ENCODE data around the gene CARD9. TPM values are rescaled to one million over a fixed set of nuclear protein-coding genes. Genes with fewer than 3 reads are reported as not detected.

Gene CARD9
- total RNA-seq, 1 experiment from 2014 or later = 14.0 TPM

GRCh38 chr9:136341042-136341655, 32.3 kb downstream of the CARD9 start:
- H3K27me3 ChIP-seq (ENCODE audit: insufficient read depth, low read depth) = no peaks in the 10 kb centered on the region
- POLR2A ChIA-PET (ENCODE audit: unreplicated experiment) = no interaction called here
- no peaks in the 10 kb centered on the region for H3K79me2 ChIP-seq (ENCODE audit: low read depth)
- TF ChIP-seq EZH2 (IDR thresholded peaks at IDR 0.05; ENCODE audit: low read depth) (no peak), CTCF (conservative IDR thresholded peaks at IDR 0.05) (no peak)
- H3K9me2 ChIP-seq (ENCODE audit: insufficient read depth) = no peaks in the 10 kb centered on the region
- H3K4me2 ChIP-seq = no peak overlapping the region
- CTCF ChIA-PET = no interaction called here
- no peaks in the 10 kb centered on the region for H3K9me3 ChIP-seq (ENCODE audit: insufficient read depth, low read depth)
- no peaks in the 10 kb centered on the region for H3K36me3 ChIP-seq (ENCODE audit: low read depth)
- no TSS peak for BruUV-seq (replicated peaks)
- H3K27ac ChIP-seq = no peak overlapping the region
- H3F3A ChIP-seq (ENCODE audit: insufficient read depth, low read depth) = peaks cover 5% of the 10 kb centered on the region; the same call in 1 of the 2 replicates
- H3K4me1 ChIP-seq (replicated peaks; ENCODE audit: insufficient read depth) = peaks cover 3% of the 10 kb centered on the region; the same call in 1 of the 2 replicates
- no peak overlapping the region for H3K4me3 ChIP-seq
- no peak overlapping the region for H2AFZ ChIP-seq
- DNase-seq = no peak
- intact Hi-C loops (cut with micrococcal nuclease; ENCODE audit: unreplicated experiment) = loop anchor here (10.0 kb wide), 1 partner anchor 144 kb away; the partner anchor contains the start of gene SEC16A
- no peaks in the 10 kb centered on the region for H4K20me1 ChIP-seq (ENCODE audit: insufficient read depth)

DNA sequence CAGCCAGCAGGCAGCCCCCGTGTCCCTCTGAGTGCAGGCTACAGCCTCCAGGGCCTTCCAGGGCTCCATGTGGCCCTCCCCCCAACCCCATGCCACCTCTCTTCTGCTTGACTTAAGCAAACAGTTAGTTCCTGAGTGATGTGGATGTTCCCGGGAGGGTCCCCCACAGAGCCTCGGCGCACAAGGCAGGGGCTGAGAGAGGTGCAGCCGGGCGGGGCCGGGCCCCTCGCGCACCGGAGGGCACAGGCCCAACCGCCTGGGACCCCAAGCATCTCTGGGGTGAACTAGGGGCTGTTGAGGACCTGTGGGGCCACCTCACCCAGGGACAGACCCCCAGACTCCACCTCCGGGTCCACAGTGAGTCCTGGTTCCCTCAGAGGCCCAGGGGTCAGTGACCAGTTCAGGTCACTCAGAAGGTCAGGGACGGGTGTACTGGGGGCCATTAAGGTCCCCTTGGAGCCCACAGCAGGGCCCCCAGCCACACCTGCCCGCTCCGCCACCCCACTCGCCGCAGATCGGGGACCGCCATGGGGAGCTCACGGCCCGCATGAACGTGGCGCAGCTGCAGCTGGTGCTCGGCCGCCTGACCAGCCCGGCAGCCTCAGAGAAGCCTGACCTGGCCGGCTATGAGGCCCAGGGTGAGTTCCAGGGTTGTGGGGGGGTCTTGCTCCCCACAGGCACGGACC, 33.0 kb downstream of the CARD9 start:
- ChIA-PET CTCF (interaction anchor here (0.6 kb wide), 1 partner anchor 59 kb away, joined by 3 read pairs; no protein-coding TSS in a partner anchor), POLR2A (ENCODE audit: unreplicated experiment) (no interaction called here)
- H4K20me1 ChIP-seq (ENCODE audit: insufficient read depth) = no peaks in the 10 kb centered on the region
- H3K9me2 ChIP-seq (ENCODE audit: insufficient read depth) = no peaks in the 10 kb centered on the region
- no peaks in the 10 kb centered on the region for H3K27me3 ChIP-seq (ENCODE audit: insufficient read depth, low read depth)
- no peaks in the 10 kb centered on the region for H3K79me2 ChIP-seq (ENCODE audit: low read depth)
- H3K4me2 ChIP-seq = no peak overlapping the region
- no peak overlapping the region for H3K4me3 ChIP-seq
- H2AFZ ChIP-seq = no peak overlapping the region
- H3K36me3 ChIP-seq (ENCODE audit: low read depth) = no peaks in the 10 kb centered on the region
- intact Hi-C loops (cut with micrococcal nuclease; ENCODE audit: unreplicated experiment) = loop anchor here (10.0 kb wide), 1 partner anchor 144 kb away; the partner anchor contains the start of gene SEC16A
- no peaks in the 10 kb centered on the region for H3K4me1 ChIP-seq (replicated peaks; ENCODE audit: insufficient read depth)
- H3F3A ChIP-seq (ENCODE audit: insufficient read depth, low read depth) = peaks cover 5% of the 10 kb centered on the region; the same call in 1 of the 2 replicates
- TF ChIP-seq EZH2 (IDR thresholded peaks at IDR 0.05; ENCODE audit: low read depth) (no peak), CTCF (conservative IDR thresholded peaks at IDR 0.05) (no peak)
- DNase-seq = no peak
- no TSS peak for BruUV-seq (replicated peaks)
- no peaks in the 10 kb centered on the region for H3K9me3 ChIP-seq (ENCODE audit: insufficient read depth, low read depth)
- H3K27ac ChIP-seq = no peak overlapping the region

DNA sequence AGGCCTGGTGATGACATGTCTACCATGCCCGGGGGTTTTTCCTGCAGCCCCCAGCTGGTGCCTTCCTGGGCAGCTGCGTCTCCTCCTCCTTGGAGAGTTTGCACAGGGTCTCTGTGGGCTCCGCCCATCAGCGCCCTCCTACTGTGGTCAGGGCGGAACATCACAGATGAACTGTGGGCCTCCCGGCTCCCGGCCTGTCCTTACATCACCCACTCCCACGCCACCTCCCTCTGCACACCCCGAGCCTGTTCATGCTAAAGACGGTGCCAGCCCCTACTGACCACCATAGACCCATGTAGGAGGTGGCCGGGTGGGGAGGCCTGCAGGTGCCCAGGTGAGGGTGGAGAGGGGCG, 33.5 kb downstream of the CARD9 start:
- Histone ChIP-seq H3K9me3 (ENCODE audit: insufficient read depth, low read depth) (no peaks in the 10 kb centered on the region), H3K4me3 (no peak overlapping the region), H4K20me1 (ENCODE audit: insufficient read depth) (no peaks in the 10 kb centered on the region), H3K4me1 (replicated peaks; ENCODE audit: insufficient read depth) (no peaks in the 10 kb centered on the region), H3K4me2 (no peak overlapping the region), H3K9me2 (ENCODE audit: insufficient read depth) (no peaks in the 10 kb centered on the region), H3K79me2 (ENCODE audit: low read depth) (no peaks in the 10 kb centered on the region), H3K36me3 (ENCODE audit: low read depth) (no peaks in the 10 kb centered on the region), H3K27ac (no peak overlapping the region), H3K27me3 (ENCODE audit: insufficient read depth, low read depth) (no peaks in the 10 kb centered on the region), H3F3A (ENCODE audit: insufficient read depth, low read depth) (no peaks in the 10 kb centered on the region; the same call in 1 of the 2 replicates), H2AFZ (no peak overlapping the region)
- ChIA-PET POLR2A (ENCODE audit: unreplicated experiment) (no interaction called here), CTCF (interaction anchor here (1.0 kb wide), 1 partner anchor 23 kb away, joined by 7 read pairs; no protein-coding TSS in a partner anchor)
- intact Hi-C loops (cut with micrococcal nuclease; ENCODE audit: unreplicated experiment) = loop anchor here (1.0 to 10.0 kb wide), 3 partner anchors 33 to 145 kb away; partner anchors contain the start of genes CARD9, SEC16A and SNAPC4
- TF ChIP-seq CTCF (conservative IDR thresholded peaks at IDR 0.05) = no peak
- no peak for TF ChIP-seq EZH2 (IDR thresholded peaks at IDR 0.05; ENCODE audit: low read depth)
- no TSS peak for BruUV-seq (replicated peaks)
- DNase-seq = no peak

Data from PC-9 (cell line).